Measurements from ENCODE around the gene RTN4RL1.
A peak's percentile ranks its signal among the peaks of the same experiment; 100 is the strongest.

Gene RTN4RL1

DNA sequence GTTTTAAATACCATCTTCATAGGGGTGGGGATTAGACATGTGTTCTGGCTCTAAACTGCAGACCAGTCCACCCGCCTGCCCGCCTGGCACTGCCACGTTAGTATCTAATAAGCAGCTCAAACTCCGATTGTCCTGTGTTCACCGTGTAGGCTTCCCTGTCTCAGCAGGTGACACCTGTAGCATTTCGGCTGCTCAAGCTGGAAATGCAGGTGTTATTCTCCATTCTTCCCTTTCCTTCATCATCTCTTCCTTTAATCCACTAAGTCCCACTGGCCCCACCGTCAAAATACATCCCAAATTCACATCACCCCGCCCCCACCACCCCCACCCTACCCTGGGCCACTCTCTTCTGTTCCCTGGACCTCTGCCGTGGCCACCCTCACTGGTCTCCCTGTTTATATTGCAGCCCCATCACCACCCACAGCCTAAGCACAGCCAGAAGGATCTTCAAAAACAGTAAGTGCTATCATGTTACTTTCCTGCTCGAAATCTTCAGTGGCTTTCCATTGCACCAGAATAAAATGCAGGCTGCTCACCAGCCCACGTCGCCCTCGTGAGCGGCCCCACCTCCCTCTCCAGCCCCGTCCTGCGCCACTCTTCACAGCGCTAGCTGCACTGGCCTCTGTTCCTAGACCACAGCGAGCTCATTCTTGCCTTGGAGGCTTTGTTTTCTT, 65.1 kb downstream of the RTN4RL1 start (continued):
- TF ChIP-seq ZNF785 (tag by site-specific recombination; IDR thresholded peaks at IDR 0.05) (no peak), ZNF792 (tag by site-specific recombination; IDR thresholded peaks at IDR 0.05) (no peak), ZBTB20 (tag by site-specific recombination; IDR thresholded peaks at IDR 0.05) (no peak), SCRT1 (tag by site-specific recombination; IDR thresholded peaks at IDR 0.05; ENCODE audit: borderline replicate concordance) (peak; percentile 62; the same call in 1 of the 2 replicates), SCRT2 (tag by site-specific recombination; IDR thresholded peaks at IDR 0.05) (peak; percentile 95), EGR2 (tag by site-specific recombination; IDR thresholded peaks at IDR 0.05; ENCODE audit: low read depth) (peak; percentile 92), ZIC2 (tag by site-specific recombination; IDR thresholded peaks at IDR 0.05) (0 out of 2 replicates have a peak, but pooled peaks have one; percentile 30), YY1 (tag by site-specific recombination; IDR thresholded peaks at IDR 0.05) (no peak), ZNF560 (tag by site-specific recombination; IDR thresholded peaks at IDR 0.05; ENCODE audit: borderline replicate concordance) (no peak), PRDM2 (tag by site-specific recombination; IDR thresholded peaks at IDR 0.05; ENCODE audit: borderline replicate concordance) (no peak), ZNF776 (tag by site-specific recombination; IDR thresholded peaks at IDR 0.05; ENCODE audit: borderline replicate concordance) (no peak), ZNF555 (tag by site-specific recombination; conservative IDR thresholded peaks at IDR 0.05) (no peak), ZNF596 (tag by site-specific recombination; IDR thresholded peaks at IDR 0.05) (no peak), ZNF202 (tag by site-specific recombination; IDR thresholded peaks at IDR 0.05; ENCODE audit: borderline replicate concordance) (no peak), ELK4 (IDR thresholded peaks at IDR 0.05; ENCODE audit: borderline replicate concordance, low read depth, low read length) (no peak), ZNF544 (tag by site-specific recombination; IDR thresholded peaks at IDR 0.05) (no peak), ZNF391 (tag by site-specific recombination; IDR thresholded peaks at IDR 0.05; ENCODE audit: borderline replicate concordance, low read depth) (no peak)
- TF ChIP-seq, protein P1, sequence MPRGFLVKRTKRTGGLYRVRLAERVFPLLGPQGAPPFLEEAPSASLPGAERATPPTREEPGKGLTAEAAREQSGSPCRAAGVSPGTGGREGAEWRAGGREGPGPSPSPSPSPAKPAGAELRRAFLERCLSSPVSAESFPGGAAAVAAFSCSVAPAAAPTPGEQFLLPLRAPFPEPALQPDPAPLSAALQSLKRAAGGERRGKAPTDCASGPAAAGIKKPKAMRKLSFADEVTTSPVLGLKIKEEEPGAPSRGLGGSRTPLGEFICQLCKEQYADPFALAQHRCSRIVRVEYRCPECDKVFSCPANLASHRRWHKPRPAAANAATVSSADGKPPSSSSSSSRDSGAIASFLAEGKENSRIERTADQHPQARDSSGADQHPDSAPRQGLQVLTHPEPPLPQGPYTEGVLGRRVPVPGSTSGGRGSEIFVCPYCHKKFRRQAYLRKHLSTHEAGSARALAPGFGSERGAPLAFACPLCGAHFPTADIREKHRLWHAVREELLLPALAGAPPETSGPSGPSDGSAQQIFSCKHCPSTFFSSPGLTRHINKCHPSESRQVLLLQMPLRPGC (tag by site-specific recombination; IDR thresholded peaks at IDR 0.05) = no peak
- TF ChIP-seq, protein P2, sequence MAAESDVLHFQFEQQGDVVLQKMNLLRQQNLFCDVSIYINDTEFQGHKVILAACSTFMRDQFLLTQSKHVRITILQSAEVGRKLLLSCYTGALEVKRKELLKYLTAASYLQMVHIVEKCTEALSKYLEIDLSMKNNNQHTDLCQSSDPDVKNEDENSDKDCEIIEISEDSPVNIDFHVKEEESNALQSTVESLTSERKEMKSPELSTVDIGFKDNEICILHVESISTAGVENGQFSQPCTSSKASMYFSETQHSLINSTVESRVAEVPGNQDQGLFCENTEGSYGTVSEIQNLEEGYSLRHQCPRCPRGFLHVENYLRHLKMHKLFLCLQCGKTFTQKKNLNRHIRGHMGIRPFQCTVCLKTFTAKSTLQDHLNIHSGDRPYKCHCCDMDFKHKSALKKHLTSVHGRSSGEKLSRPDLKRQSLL (tag by site-specific recombination; IDR thresholded peaks at IDR 0.05) = no peak
- TF ChIP-seq, protein P3, sequence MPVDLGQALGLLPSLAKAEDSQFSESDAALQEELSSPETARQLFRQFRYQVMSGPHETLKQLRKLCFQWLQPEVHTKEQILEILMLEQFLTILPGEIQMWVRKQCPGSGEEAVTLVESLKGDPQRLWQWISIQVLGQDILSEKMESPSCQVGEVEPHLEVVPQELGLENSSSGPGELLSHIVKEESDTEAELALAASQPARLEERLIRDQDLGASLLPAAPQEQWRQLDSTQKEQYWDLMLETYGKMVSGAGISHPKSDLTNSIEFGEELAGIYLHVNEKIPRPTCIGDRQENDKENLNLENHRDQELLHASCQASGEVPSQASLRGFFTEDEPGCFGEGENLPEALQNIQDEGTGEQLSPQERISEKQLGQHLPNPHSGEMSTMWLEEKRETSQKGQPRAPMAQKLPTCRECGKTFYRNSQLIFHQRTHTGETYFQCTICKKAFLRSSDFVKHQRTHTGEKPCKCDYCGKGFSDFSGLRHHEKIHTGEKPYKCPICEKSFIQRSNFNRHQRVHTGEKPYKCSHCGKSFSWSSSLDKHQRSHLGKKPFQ (tag by site-specific recombination; IDR thresholded peaks at IDR 0.05) = no peak
- TF ChIP-seq, protein P4, sequence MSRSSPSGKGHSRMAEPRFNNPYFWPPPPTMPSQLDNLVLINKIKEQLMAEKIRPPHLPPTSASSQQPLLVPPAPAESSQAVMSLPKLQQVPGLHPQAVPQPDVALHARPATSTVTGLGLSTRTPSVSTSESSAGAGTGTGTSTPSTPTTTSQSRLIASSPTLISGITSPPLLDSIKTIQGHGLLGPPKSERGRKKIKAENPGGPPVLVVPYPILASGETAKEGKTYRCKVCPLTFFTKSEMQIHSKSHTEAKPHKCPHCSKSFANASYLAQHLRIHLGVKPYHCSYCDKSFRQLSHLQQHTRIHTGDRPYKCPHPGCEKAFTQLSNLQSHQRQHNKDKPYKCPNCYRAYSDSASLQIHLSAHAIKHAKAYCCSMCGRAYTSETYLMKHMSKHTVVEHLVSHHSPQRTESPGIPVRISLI (tag by site-specific recombination; IDR thresholded peaks at IDR 0.05) = no peak

Data from HEK293 (cell line).